K562 (cell line): ENCODE measurements around the gene DNAJC1. TPM values are rescaled to one million over a fixed set of nuclear protein-coding genes. Genes with fewer than 3 reads are reported as not detected.
A peak's percentile ranks its signal among the peaks of the same experiment; 100 is the strongest.

ENCODE experiments used
- CBFA2T3 ChIP-seq: fragments of 450-650 bp; IDR thresholded peaks from 2 replicates; pipeline ENCODE4 v1.6.1; 2017
- HMG20A ChIP-seq: fragments of 450-650 bp; formaldehyde crosslinking; conservative IDR thresholded peaks from 2 replicates; pipeline ENCODE4 v1.4.0; 2020; ENCODE audit warnings: mild to moderate bottlenecking, mixed read lengths
- IRF2 ChIP-seq: sonication (generic); formaldehyde crosslinking; IDR thresholded peaks from 2 replicates; pipeline ENCODE4 v1.8.1; 2022; ENCODE audit warnings: mild to moderate bottlenecking, missing genetic modification reagents
- KLF13 ChIP-seq: fragments of 450-650 bp; IDR thresholded peaks from 2 replicates; pipeline ENCODE4 v1.6.1; 2016; ENCODE audit warnings: missing genetic modification characterization, low read depth, mild to moderate bottlenecking, missing compliant biosample characterization, moderate library complexity, borderline replicate concordance
- L3MBTL2 ChIP-seq: fragments of 450-650 bp; IDR thresholded peaks from 2 replicates; pipeline ENCODE4 v1.6.1; 2016; ENCODE audit warnings: mild to moderate bottlenecking, moderate library complexity
- RBM22 ChIP-seq: fragments of 200-400 bp; formaldehyde crosslinking; IDR thresholded peaks from 2 replicates; pipeline ENCODE4 v1.6.1; 2018; ENCODE audit warnings: low read length, low read depth; ENCODE audit not compliant: poor library complexity, severe bottlenecking
- TBL1XR1 ChIP-seq, 2 experiments: IDR thresholded peaks; 2 replicates each; pipeline ENCODE4 v1.6.1; 2012; ENCODE audit warnings: improper control_type of control experiment in 2 of 2, low read length in 2 of 2, mild to moderate bottlenecking in 1 of 2
- polyA plus RNA-seq, 8 experiments: library from polyadenylated mRNA; depleted of rRNA in 4 of 8; stranded (reverse) in 5 of 8; unstranded in 3 of 8; fragments of >200 nt; fragmentation: Nextera tagmentation in 2 of 8; fragmentation: Illumina TruSeq in 1 of 8; extraction: Ambion mirVana in 2 of 8; extraction: Trizol in 1 of 8; gene quantifications; 2 replicates each; pipeline versions ENCODE4 v1.2.1 to v1.2.3, GENCODE V29; 2011 to 2014; ENCODE audit warnings: inconsistent platforms in 1 of 8, missing spikeins in 1 of 8
- total RNA-seq, 7 experiments: library from RNA; depleted of rRNA in 6 of 7; stranded (reverse); fragments of >200 nt in 6 of 7; fragmentation: Illumina TruSeq in 2 of 7; extraction: Trizol in 2 of 7; gene quantifications; 2 replicates each; pipeline versions ENCODE4 v1.2.1 to v1.2.3, GENCODE V29; 2011 to 2021; ENCODE audit warnings: low replicate concordance in 1 of 7
- TF ChIP-seq, protein P1 (sequence below), 2 experiments: fragments of 450-650 bp; formaldehyde crosslinking in 1 of 2; IDR thresholded peaks; 2 replicates each; pipeline versions ENCODE4 v1.4.0 to v1.6.1; 2014 to 2020; ENCODE audit warnings: mild to moderate bottlenecking in 2 of 2, borderline replicate concordance in 1 of 2, low read depth in 1 of 2
- TF ChIP-seq, protein P2 (sequence below): fragments of 250-450 bp; sonication (Bioruptor Pico); IDR thresholded peaks from 2 replicates; pipeline ENCODE4 v1.5.0; 2020; ENCODE audit warnings: mild to moderate bottlenecking, borderline replicate concordance
- TF ChIP-seq, protein P3 (sequence below): fragments of 450-650 bp; formaldehyde crosslinking; conservative IDR thresholded peaks from 2 replicates; pipeline ENCODE4 v1.4.0; 2022; ENCODE audit warnings: mild to moderate bottlenecking, missing genetic modification characterization

DNAJC1 gene
- total and polyA plus RNA-seq, 9 of the 15 experiments (the other 6 are each of a cell fraction or from before 2014, with no cell fraction given): 5.4 to 77.6 (median 40.3) TPM

DNA sequence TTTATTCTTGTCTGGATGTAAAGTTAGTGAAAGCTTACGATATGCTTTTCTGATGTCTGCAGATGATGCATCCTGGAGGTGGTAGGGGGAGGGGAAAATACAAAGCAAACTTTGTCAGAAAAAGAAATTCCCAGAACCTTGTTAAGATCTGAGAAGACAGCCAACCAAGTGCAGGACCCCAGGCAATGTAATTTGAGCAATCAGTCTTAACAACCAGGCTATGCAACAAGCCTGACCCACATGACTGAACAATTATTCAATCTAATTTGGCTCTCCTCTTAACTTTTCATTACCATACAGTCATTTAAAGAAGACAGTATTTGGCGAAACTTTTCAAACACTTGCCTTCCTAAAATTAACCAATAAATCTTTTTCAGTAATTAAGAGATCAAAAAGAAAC, 74.5 kb downstream of the DNAJC1 start (continued):
- TF ChIP-seq, protein P1, sequence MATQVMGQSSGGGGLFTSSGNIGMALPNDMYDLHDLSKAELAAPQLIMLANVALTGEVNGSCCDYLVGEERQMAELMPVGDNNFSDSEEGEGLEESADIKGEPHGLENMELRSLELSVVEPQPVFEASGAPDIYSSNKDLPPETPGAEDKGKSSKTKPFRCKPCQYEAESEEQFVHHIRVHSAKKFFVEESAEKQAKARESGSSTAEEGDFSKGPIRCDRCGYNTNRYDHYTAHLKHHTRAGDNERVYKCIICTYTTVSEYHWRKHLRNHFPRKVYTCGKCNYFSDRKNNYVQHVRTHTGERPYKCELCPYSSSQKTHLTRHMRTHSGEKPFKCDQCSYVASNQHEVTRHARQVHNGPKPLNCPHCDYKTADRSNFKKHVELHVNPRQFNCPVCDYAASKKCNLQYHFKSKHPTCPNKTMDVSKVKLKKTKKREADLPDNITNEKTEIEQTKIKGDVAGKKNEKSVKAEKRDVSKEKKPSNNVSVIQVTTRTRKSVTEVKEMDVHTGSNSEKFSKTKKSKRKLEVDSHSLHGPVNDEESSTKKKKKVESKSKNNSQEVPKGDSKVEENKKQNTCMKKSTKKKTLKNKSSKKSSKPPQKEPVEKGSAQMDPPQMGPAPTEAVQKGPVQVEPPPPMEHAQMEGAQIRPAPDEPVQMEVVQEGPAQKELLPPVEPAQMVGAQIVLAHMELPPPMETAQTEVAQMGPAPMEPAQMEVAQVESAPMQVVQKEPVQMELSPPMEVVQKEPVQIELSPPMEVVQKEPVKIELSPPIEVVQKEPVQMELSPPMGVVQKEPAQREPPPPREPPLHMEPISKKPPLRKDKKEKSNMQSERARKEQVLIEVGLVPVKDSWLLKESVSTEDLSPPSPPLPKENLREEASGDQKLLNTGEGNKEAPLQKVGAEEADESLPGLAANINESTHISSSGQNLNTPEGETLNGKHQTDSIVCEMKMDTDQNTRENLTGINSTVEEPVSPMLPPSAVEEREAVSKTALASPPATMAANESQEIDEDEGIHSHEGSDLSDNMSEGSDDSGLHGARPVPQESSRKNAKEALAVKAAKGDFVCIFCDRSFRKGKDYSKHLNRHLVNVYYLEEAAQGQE (IDR thresholded peaks at IDR 0.05; ENCODE audit: borderline replicate concordance): no peak
- TF ChIP-seq, protein P1 (CRISPR knock-in tag; IDR thresholded peaks at IDR 0.05; ENCODE audit: low read depth): no peak
- TF ChIP-seq HMG20A (CRISPR knock-in tag): no peak
- no peak for TF ChIP-seq TBL1XR1 (IDR thresholded peaks at IDR 0.05; ENCODE audit: low read length in 2 of 2)
- peak; percentile 23; the same call in 1 of the 2 replicates for TF ChIP-seq CBFA2T3
- TF ChIP-seq IRF2 (CRISPR knock-in tag): no peak
- TF ChIP-seq, protein P2, sequence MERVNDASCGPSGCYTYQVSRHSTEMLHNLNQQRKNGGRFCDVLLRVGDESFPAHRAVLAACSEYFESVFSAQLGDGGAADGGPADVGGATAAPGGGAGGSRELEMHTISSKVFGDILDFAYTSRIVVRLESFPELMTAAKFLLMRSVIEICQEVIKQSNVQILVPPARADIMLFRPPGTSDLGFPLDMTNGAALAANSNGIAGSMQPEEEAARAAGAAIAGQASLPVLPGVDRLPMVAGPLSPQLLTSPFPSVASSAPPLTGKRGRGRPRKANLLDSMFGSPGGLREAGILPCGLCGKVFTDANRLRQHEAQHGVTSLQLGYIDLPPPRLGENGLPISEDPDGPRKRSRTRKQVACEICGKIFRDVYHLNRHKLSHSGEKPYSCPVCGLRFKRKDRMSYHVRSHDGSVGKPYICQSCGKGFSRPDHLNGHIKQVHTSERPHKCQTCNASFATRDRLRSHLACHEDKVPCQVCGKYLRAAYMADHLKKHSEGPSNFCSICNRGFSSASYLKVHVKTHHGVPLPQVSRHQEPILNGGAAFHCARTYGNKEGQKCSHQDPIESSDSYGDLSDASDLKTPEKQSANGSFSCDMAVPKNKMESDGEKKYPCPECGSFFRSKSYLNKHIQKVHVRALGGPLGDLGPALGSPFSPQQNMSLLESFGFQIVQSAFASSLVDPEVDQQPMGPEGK (CRISPR knock-in tag): no peak
- no peak for TF ChIP-seq KLF13 (tag)
- no peak for TF ChIP-seq RBM22
- TF ChIP-seq, protein P3, sequence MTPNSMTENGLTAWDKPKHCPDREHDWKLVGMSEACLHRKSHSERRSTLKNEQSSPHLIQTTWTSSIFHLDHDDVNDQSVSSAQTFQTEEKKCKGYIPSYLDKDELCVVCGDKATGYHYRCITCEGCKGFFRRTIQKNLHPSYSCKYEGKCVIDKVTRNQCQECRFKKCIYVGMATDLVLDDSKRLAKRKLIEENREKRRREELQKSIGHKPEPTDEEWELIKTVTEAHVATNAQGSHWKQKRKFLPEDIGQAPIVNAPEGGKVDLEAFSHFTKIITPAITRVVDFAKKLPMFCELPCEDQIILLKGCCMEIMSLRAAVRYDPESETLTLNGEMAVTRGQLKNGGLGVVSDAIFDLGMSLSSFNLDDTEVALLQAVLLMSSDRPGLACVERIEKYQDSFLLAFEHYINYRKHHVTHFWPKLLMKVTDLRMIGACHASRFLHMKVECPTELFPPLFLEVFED (CRISPR knock-in tag): no peak
- no peak for TF ChIP-seq L3MBTL2
- TF ChIP-seq, all 486 proteins: peak for 4
